OCI-LY1 (cell line): ENCODE data around the gene USP47.

Experiments
- EZH2 ChIP-seq: fragments of 200-600 bp; sonication (generic), shearing (Covaris generic); IDR thresholded peaks from 2 replicates; pipeline ENCODE4 v1.8.0; 2017; ENCODE audit warnings: borderline replicate concordance, mixed run types, mild to moderate bottlenecking, antibody characterized with exemption, low read length, moderate library complexity, mixed read lengths
- TF ChIP-seq, protein P1 (sequence below): fragments of 200-600 bp; sonication (generic), shearing (Covaris generic); IDR thresholded peaks from 2 replicates; pipeline ENCODE4 v1.5.1; 2017; ENCODE audit warnings: mild to moderate bottlenecking, antibody characterized with exemption, low read length, moderate library complexity, mixed read lengths

DNA sequence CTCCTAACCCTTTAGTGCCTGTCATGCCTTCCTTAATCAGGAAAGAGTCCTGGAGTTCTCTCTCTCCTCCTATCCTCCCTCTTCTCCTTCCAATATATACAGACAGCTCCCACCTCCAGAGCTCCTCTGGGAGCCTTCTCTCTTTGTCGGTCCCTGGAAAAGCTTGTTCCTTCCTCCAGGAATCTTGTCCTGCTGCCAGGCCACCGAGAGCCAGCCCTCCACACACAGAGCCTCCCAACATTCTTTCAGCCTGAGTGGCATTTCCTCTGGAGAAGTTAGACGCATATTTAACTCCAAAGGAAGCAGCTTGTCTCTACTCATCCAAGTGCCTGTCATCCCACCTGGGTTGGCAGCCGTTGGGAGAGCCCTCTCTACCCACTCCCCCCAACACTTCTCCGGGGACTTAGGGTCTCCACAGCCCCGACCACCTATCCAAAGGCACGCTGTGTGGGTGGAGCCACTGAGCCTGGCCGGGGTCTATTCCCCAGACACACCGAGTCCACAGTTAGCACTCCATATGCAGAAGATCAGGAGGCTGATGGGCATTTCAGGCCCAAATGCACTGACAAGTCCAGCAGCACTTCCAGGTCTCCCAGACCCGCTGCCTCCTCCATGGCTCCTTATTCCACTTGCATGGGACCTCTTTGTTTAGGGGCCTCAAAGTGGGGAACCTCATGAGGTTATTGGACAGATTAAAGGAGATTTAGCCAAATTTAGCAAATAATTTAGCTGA, 135.6 kb downstream of the USP47 start:
- TF ChIP-seq, protein P1, sequence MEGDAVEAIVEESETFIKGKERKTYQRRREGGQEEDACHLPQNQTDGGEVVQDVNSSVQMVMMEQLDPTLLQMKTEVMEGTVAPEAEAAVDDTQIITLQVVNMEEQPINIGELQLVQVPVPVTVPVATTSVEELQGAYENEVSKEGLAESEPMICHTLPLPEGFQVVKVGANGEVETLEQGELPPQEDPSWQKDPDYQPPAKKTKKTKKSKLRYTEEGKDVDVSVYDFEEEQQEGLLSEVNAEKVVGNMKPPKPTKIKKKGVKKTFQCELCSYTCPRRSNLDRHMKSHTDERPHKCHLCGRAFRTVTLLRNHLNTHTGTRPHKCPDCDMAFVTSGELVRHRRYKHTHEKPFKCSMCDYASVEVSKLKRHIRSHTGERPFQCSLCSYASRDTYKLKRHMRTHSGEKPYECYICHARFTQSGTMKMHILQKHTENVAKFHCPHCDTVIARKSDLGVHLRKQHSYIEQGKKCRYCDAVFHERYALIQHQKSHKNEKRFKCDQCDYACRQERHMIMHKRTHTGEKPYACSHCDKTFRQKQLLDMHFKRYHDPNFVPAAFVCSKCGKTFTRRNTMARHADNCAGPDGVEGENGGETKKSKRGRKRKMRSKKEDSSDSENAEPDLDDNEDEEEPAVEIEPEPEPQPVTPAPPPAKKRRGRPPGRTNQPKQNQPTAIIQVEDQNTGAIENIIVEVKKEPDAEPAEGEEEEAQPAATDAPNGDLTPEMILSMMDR, result no peak
- no peak for TF ChIP-seq EZH2
